ENCODE data around the gene TATDN2. TPM values are rescaled to one million over a fixed set of nuclear protein-coding genes. Genes with fewer than 3 reads are reported as not detected.

TATDN2 gene
- total RNA-seq, 2 experiments from 2014 or later, result 22.0 to 57.5 TPM

- Histone ChIP-seq H3K9me3 (ENCODE audit: low read length) (no peaks in the 10 kb centered on the region), H3K4me2 (ENCODE audit: low read length) (no peak overlapping the region), H2AFZ (ENCODE audit: low read length) (no peak overlapping the region), H3K9me2 (ENCODE audit: insufficient read depth, low read length) (no peaks in the 10 kb centered on the region), H4K20me1 (ENCODE audit: insufficient read depth, low read length) (no peaks in the 10 kb centered on the region), H3K79me2 (ENCODE audit: insufficient read depth, low read depth, low read length) (no peaks in the 10 kb centered on the region), H3K36me3 (ENCODE audit: insufficient read depth, low read length) (no peaks in the 10 kb centered on the region), H3K27ac (ENCODE audit: low read depth, low read length, poor library complexity, severe bottlenecking) (no peak overlapping the region), H3K4me3 (ENCODE audit: low read depth, low read length, poor library complexity, severe bottlenecking) (no peak overlapping the region), H3K4me1 (ENCODE audit: insufficient read depth, low read length, poor library complexity, severe bottlenecking) (peaks cover 15% of the 10 kb centered on the region)
- CTCF ChIA-PET (ENCODE audit: unreplicated experiment), result no interaction called here
- intact Hi-C loops (cut with micrococcal nuclease; ENCODE audit: unreplicated experiment), result no loop called here
- BruUV-seq (replicated peaks), result no TSS peak
- TF ChIP-seq CTCF (conservative IDR thresholded peaks at IDR 0.05; ENCODE audit: low read length), result no peak
- TF ChIP-seq EZH2phosphoT487 (IDR thresholded peaks at IDR 0.05; ENCODE audit: borderline replicate concordance, low read depth, low read length), result no peak
- DNase-seq (ENCODE audit: low spot score), result no peak
- POLR2A ChIA-PET, result interaction anchor here (1.1 to 2.8 kb wide), 3 partner anchors 8 to 14 kb away, joined by 3 to 18 read pairs (median 5); no protein-coding TSS in a partner anchor
These were observed 43.3 kb upstream of the TATDN2 start for GRCh38 chr3:10204921-10205320.

- no peak overlapping the region for H3K4me3 ChIP-seq (ENCODE audit: low read depth, low read length, poor library complexity, severe bottlenecking)
- peaks cover 11% of the 10 kb centered on the region for H3K4me1 ChIP-seq (ENCODE audit: insufficient read depth, low read length, poor library complexity, severe bottlenecking)
- no peaks in the 10 kb centered on the region for H3K9me2 ChIP-seq (ENCODE audit: insufficient read depth, low read length)
- CTCF ChIA-PET (ENCODE audit: unreplicated experiment), result no interaction called here
- TF ChIP-seq EZH2phosphoT487 (IDR thresholded peaks at IDR 0.05; ENCODE audit: borderline replicate concordance, low read depth, low read length) (no peak), CTCF (conservative IDR thresholded peaks at IDR 0.05; ENCODE audit: low read length) (no peak)
- H3K79me2 ChIP-seq (ENCODE audit: insufficient read depth, low read depth, low read length), result no peaks in the 10 kb centered on the region
- no peak overlapping the region for H3K27ac ChIP-seq (ENCODE audit: low read depth, low read length, poor library complexity, severe bottlenecking)
- DNase-seq (ENCODE audit: low spot score), result no peak
- no peak overlapping the region for H2AFZ ChIP-seq (ENCODE audit: low read length)
- no peaks in the 10 kb centered on the region for H3K9me3 ChIP-seq (ENCODE audit: low read length)
- no peaks in the 10 kb centered on the region for H4K20me1 ChIP-seq (ENCODE audit: insufficient read depth, low read length)
- intact Hi-C loops (cut with micrococcal nuclease; ENCODE audit: unreplicated experiment), result no loop called here
- BruUV-seq (replicated peaks), result no TSS peak
- no peaks in the 10 kb centered on the region for H3K36me3 ChIP-seq (ENCODE audit: insufficient read depth, low read length)
- no peak overlapping the region for H3K4me2 ChIP-seq (ENCODE audit: low read length)
- POLR2A ChIA-PET, result interaction anchor here (1.0 to 1.1 kb wide), 2 partner anchors 12 to 14 kb away, joined by 3 read pairs; no protein-coding TSS in a partner anchor
These were observed 42.7 kb upstream of the TATDN2 start for GRCh38 chr3:10205451-10206165.

GRCh38 chr3:10206166-10206511, 42.1 kb upstream of the TATDN2 start:
- intact Hi-C loops (cut with micrococcal nuclease; ENCODE audit: unreplicated experiment), result no loop called here
- Histone ChIP-seq H3K9me3 (ENCODE audit: low read length) (no peaks in the 10 kb centered on the region), H3K4me2 (ENCODE audit: low read length) (no peak overlapping the region), H3K36me3 (ENCODE audit: insufficient read depth, low read length) (no peaks in the 10 kb centered on the region), H2AFZ (ENCODE audit: low read length) (no peak overlapping the region), H3K4me1 (ENCODE audit: insufficient read depth, low read length, poor library complexity, severe bottlenecking) (peaks cover 11% of the 10 kb centered on the region), H3K9me2 (ENCODE audit: insufficient read depth, low read length) (no peaks in the 10 kb centered on the region), H3K4me3 (ENCODE audit: low read depth, low read length, poor library complexity, severe bottlenecking) (no peak overlapping the region), H4K20me1 (ENCODE audit: insufficient read depth, low read length) (no peaks in the 10 kb centered on the region), H3K79me2 (ENCODE audit: insufficient read depth, low read depth, low read length) (no peaks in the 10 kb centered on the region), H3K27ac (ENCODE audit: low read depth, low read length, poor library complexity, severe bottlenecking) (no peak overlapping the region)
- DNase-seq (ENCODE audit: low spot score), result no peak
- BruUV-seq (replicated peaks), result no TSS peak
- POLR2A ChIA-PET, result interaction anchor here (1.0 to 1.1 kb wide), 2 partner anchors 13 to 14 kb away, joined by 3 read pairs; no protein-coding TSS in a partner anchor
- TF ChIP-seq EZH2phosphoT487 (IDR thresholded peaks at IDR 0.05; ENCODE audit: borderline replicate concordance, low read depth, low read length) (no peak), CTCF (conservative IDR thresholded peaks at IDR 0.05; ENCODE audit: low read length) (no peak)
- CTCF ChIA-PET (ENCODE audit: unreplicated experiment), result no interaction called here
